AG08395 (cell line): ENCODE results near the gene LRRC14B.

Source experiments
- DNase-seq: peaks from one replicate; pipeline ENCODE4 v3.0.0; 2012; ENCODE audit warnings: mixed read lengths, low spot score

The LRRC14B gene

DNA sequence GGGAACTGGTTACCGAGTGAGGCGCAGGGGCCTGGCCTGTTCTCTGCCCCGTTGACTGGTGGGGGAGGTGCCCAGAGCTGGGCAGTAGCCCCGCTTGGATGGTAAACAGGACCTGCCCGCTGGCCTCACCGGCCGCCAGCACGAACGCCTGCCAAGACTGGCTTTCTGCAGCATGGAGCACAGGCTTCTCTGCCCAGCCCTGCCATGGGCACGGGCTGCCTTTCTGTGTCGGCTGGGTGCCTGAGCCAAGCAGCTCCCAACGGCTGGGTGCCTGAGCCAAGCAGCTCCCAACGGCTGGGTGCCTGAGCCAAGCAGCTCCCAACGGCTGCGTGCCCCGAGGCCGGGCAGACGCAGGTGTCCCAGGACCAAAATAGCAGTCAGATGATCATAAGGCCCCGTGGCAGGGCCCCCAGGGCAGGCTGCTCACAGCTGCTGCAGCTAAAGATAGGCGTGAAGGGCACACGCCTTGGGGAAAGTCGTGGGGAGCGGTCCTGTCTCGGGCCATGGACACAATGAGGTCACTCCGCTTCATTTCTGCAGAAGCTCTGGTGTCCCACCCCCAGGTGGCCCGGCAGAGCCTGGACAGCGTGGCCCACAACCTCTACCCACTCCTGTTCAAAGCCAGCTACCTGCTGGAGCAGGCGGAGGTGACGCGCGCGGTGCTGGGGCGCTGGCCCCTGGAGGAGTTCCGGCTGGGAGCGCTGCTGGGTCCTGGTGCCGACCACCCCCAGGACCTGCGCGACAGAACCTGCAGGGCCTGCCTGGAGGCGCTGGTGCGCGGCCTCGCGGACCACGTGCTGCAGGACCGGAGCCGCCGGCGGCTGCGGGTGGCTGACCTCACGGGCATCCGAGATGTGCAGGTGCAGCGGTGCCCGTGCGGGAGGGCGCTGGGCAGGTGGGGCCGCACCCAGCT lies at the start of gene LRRC14B:
LRRC14B (plus strand) TSS at position 460 of the 913 bp plus-strand sequence; CDS start at position 504, 44 bp downstream.
- no peak for DNase-seq

DNA sequence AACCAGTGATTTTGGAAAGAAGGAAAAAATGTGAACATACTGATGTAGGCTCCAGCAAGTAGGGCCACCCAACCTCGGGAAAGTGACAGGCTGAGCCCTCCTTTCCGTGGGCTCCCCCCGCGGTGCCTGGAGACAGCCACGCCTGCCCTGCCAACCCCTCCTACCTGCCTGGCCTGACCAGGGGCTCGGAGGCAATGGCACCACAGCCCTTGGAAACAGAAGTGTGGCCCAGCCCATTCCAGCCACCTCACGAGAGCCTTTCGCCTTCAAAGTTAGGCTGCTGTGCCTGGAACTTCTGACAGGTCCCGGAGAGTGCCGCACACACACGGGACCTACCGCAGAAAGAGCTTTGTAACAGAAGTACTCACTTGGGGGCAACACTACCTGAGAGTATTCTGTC lies 49.5 kb upstream of the LRRC14B start:
- no peak for DNase-seq

GRCh38 chr5:142246-142810 lies 49.0 kb upstream of the LRRC14B start:
- DNase-seq, result no peak

- DNase-seq, result no peak
Measured at GRCh38 chr5:143041-143440, 48.3 kb upstream of the LRRC14B start.

DNA sequence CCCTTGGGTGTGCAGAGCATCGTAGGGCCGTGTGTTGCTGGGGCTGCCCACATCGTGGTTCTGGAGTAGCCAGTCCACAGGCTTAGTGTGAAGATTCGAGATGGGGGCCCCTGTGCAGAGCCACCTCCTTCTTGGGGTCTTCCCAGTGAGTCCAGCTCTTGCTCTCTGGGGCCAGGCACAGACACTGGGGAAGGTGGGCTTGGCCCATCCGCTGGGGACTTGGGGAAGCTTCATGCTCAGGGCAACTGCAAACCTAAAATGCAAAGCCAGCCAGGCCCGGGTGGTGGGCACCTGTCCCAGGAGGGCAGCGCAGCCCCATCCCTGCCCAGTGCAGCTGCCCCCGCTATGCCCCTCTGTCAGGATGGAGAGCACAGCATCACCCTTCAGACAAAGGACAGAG lies 46.4 kb upstream of the LRRC14B start:
- DNase-seq, result no peak

GRCh38 chr5:145585-146323 lies 45.5 kb upstream of the LRRC14B start:
- no peak for DNase-seq

GRCh38 chr5:147751-148150 lies 43.5 kb upstream of the LRRC14B start:
- no peak for DNase-seq

DNA sequence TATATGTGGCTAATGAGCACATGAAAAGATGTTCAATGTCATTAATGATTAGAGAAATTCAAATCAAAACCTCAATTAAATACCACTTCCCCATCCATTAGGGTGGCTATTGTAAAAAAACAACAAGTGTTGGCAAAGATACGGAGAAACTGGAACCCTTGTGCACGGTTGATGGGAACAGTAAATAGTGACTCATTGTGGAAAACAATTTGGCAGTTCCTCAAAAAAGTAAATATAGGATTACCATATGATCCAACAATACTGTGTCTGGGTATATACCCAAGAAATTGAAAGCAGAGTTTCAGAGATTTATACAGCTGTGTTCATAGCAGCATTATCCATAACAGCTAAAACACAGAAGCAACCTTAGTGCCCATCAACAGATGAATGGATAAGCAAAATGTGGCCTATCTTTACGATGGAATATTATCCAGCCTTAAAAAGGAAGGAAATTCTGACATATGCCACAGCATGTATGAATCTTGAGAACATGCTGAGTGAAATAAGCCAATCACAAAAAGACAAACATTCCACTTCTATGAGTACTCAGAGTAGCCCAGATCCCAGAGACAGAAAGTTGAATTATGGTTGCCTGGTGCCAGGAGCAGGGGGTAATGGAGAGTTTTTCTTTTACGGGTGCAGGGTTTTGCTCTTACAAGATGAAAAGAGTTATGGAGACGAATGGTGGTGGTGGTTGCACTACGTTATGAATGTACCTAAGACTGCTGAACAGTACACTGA lies 41.4 kb upstream of the LRRC14B start:
- DNase-seq, result no peak

DNA sequence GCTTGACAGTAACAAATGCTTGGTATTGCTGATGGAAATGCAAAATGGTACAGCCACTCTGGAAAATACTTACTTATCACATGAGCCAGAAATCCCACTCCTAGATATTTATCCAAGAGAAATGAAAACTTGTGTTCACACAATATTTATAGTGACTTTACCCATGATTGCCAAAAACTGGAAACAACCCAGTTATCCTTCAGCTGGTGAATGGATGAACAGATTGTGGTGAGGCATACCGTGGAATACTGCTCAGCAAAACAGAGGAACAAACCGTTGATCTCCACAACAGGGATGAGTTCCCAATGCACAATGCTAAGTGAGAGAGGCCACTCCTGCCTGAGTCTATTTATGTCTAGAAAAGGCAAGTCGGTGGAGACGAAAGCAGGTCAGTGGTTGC lies 40.5 kb upstream of the LRRC14B start:
- no peak for DNase-seq

DNA sequence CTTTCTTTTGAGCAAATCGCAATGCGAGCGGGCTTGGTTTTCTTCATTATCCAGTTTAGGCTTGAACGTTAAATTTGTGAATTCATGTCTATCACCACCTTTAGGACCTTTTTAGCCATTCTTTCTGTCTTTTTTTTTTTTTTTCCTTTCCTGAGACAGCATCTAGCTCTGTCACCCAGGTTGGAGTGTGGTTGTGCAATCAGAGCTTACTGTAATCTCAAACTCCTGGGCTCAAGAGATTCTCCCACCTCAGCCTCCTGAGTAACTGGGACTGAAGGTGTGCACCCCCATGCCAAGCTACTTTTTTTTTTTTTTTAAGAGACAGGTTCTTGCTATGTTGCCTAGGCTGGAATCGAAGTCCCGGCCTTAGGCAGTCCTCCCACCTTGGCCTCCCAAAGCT lies 39.2 kb upstream of the LRRC14B start:
- no peak for DNase-seq

DNA sequence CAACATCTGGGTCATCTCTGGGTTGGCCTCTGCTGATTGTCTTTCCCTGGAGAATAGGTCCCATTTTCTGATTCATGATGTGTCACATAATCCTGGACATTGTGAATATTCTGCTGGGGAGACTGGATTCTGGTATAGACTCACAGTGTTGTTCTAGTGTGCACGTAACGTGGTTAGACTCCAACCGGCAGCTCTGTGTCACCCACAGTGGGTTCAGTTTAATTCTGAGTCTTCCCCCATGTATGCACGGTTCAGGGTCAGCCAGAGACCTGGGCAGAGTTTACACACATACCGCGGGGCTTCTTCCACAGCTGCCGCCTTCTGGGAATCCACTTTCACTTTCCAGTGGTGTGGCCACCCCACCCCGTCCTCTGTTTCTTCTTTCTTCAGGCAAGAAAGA lies 38.0 kb upstream of the LRRC14B start:
- DNase-seq, result peak; percentile 15

GRCh38 chr5:154236-154635 lies 37.1 kb upstream of the LRRC14B start:
- no peak for DNase-seq

DNA sequence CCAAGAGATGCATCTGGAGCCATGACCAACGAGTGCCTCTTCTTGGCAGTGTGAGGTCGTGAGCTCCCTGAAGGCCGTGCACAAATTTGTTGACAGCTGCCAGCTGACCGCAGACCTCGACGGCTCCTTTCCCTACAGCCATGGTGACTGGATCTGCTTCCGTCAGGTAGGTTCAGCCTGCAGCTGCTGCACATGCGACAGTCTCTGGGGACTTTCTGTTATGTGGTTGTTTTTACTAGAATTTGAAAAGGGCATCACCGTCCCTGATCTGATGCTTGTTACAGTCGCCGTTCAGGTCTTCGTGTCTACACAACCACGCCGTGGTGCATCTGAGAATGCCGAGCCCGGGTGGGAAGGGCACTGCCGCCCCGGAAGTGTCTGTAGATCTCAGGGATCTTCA lies 36.5 kb upstream of the LRRC14B start:
- no peak for DNase-seq

GRCh38 chr5:155651-156410 lies 35.5 kb upstream of the LRRC14B start:
- no peak for DNase-seq

DNA sequence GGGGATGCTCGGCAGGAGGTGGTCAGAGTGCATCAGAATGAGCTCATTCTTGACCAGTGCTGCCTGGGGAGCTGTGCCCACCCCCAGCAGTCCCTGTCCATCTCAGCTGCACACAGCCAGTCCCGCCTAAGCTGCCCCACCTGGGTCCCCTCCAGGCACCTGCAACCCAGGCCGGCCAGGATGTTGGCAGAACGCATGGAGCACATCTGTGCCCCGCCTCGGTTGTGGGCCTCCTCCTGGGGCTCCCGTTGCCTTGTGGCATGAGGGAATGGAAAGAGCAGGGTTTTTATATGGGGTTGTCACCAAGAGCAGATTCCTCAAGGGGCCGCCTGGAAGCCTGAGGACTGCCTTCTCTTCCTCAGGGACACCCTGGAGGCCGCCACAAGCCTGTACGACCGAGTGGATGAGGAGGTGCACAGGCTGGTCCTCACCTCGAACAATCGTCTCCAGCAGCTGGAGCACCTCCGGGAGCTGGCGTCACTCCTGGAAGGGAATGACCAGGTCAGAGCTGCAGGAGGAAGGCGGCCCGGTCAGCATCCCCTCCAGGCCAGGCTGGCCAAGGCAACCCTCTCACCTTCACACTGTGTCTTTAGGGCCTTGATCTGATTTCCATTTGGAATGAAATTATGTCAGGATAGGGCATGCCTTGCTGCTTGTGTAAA lies 34.8 kb upstream of the LRRC14B start:
- DNase-seq, result no peak

DNA sequence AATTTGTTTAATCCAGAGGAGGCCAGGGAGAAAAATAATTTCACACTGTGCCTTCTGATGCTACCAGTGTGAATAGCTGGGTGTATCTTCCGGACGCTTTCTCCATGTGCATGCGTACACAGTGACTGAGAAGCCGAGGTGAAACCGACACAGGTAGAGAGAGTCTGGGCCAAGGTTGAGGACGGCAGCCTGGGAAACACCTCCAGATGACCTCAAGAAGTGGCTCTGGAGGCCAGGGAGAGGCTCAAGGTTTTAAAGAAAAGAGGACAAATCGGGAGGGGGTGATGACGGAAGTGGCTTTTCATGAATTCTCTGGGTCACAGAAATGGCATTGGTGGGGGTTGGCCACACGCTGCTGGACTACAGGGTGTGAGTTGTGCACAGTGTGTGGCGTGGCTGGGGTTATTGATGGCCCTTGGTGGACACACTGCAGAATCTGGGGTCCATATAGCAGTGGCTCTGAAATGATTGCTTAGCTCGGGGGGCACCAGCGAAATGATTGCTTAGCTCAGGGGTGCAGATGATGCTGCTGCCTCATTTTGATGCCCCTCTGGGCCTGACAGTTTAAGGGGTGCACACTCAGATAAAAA lies 34.1 kb upstream of the LRRC14B start:
- DNase-seq, result no peak

DNA sequence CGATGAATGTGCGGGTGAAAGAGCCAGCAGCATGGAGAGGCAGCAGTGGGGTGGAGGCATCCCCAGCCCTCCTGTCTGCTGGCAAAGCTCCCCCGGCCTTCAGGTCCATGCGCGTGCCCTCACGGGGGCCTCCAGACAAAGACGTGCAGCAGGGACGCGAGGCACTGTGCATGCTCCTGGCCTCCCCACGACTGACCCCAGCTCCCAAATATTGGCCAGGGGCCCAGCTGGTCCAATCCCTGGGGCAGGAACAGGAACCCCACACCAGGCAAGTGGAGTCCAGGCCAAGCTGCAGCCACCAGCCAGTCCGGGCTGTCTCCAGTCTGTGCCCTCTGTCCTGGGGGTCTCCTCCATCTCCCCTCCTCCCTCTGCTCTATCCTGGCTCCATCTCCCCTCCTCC lies 33.5 kb upstream of the LRRC14B start:
- no peak for DNase-seq

DNA sequence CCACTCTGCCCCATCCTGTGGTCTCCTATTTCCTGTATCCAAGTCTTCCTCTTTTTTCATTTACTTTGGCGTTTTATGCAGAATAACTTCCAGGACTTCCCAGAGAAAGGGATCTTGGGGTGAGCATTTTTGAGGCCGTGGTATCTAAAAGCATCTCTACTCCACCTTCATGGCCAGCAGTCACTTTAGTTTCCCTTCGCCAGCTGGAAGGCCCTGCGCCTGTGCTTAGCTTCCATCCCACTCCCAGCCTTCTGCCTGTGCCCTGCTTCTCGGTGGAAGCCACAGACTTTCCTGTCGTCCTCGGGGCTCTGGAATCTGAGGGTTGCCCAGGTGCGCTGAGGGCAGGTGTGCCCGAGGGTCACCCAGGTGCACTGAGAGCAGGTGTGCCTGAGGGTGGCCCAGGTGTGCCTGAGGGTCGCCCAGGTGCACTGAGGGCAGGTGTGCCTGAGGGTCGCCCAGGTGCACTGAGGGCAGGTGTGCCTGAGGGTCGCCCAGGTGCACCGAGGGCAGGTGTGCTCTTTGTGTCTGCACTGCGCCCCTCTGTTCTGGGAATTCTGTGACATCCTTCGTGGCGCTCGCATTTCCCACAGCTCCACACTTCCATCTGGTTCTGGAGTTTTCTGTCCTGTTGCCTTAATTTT lies 32.4 kb upstream of the LRRC14B start:
- DNase-seq, result no peak

DNA sequence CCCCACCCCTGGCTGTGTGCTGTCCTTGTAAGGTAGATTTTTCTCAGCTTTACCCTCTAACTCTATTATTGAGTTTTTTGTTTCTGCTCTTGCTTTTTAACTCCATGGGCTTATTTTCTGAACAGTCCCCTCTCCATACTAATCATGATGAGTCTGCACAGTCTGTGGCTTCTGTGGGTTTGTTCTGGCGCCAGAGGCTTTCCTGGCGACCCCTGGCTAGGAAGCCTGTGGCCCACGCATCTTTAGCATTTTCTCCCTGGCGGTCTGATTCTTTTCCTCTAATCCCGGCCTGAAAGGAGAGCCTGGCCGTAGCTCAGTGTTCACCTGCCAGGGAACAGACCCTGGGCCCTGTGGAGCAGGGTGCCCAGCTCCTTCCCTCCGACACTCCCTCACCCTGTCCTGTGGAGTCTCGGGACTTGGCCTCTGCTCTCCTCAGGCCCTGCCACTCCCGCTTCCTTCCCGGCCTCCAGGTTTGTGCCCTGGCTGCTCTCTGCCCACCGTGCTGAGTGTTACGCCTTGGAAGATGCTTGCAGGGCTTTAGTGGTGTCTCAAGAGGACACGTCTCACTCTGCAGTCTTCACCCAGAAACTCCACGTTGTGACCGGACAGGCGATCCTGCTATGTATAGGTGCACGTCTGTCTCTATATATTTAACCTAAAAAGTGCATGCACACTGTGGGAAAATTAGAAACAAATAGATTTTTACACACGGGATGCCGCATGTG lies 31.7 kb upstream of the LRRC14B start:
- DNase-seq, result peak; percentile 27

- DNase-seq, result no peak
Measured at GRCh38 chr5:160173-160510, 31.2 kb upstream of the LRRC14B start.
